NCI-H82 treated with DMSO at 0.1 percent for 48 hours (cell line): ENCODE data around the gene SRSF3.

Source experiments
- DNase-seq: peaks from one replicate; lab custom pipeline; 2025; ENCODE audit not compliant: unreplicated experiment; lab: John Stamatoyannopoulos, UW

Gene SRSF3

DNA sequence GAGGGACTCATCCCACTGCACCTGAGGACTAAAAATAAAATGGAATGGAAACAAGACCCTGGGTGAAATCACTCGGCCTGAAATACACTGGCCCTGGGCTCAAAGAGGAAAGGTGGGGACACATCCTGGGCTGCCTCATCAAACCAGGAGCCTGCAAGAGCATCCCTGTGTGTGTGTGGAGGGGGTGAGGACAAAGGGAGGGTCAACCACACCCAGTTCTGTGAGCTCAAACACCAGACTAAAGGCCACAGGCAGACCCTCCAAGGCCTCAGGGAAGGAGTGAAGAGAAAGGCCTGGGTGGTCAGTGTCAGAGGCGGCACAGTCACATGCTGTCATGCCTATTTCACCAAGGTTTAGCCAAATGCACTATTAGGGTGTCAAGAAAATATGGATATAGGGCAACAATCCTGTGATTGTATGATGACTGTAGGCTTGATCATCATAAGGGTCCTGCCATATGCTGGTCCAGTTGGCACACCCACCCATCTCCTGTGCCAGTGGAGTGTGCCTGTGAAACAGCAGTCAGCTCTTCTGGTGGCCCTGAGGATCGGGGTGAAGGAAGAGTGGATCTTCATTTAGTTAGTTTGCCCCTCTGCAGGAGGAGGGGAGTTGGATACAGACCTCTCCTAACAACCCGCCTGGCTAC is 28.9 kb downstream of the SRSF3 start:
- no peak for DNase-seq

DNA sequence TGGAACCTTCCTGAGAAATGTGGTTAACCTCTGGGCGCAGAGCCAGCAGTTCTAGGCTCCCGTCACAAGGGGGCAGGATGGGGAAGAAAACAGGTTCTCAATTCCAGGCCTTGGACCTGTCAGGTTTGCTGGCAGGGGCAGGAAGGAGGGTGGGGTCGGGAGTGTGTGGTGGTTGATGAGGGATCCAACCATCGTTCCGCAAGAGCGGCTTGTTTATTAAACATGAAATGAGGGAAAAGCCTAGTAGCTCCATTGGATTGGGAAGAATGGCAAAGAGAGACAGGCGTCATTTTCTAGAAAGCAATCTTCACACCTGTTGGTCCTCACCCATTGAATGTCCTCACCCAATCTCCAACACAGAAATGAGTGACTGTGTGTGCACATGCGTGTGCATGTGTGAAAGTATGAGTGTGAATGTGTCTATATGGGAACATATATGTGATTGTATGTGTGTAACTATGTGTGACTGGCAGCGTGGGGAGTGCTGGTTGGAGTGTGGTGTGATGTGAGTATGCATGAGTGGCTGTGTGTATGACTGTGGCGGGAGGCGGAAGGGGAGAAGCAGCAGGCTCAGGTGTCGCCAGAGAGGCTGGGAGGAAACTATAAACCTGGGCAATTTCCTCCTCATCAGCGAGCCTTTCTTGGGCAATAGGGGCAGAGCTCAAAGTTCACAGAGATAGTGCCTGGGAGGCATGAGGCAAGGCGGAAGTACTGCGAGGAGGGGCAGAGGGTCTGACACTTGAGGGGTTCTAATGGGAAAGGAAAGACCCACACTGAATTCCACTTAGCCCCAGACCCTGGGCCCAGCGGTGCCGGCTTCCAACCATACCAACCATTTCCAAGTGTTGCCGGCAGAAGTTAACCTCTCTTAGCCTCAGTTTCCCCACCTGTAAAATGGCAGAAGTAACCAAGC is 29.6 kb downstream of the SRSF3 start:
- DNase-seq = peak; percentile 40

GRCh38 chr6:36624461-36625157 is 30.4 kb downstream of the SRSF3 start:
- no peak for DNase-seq

- DNase-seq = no peak
These were observed 31.2 kb downstream of the SRSF3 start for GRCh38 chr6:36625158-36625919.

- no peak for DNase-seq
These were observed 32.5 kb downstream of the SRSF3 start for GRCh38 chr6:36626636-36627035.

- no peak for DNase-seq
These were observed 33.0 kb downstream of the SRSF3 start for GRCh38 chr6:36627141-36627540.

DNA sequence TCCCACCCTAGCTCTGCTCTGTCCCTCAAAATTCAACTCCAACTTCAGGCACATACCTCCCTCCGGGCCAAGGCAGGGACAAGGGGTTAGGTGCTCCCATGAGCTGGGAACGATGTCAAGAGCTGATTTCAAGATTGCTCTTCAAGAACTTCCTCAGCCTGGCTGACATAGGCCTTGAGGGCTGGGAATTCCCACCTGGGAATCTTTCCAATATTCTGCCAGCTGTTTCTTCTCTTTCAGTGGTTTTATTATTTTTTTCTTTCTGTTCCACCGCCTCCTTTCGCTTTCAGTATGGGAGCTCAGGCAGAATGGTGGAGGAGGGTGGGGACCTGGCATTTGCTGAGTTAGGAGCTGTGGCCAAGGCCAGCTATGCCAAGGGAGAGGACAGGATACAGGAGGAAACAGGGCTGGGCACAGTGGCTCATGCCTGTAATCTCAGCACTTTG is 33.7 kb downstream of the SRSF3 start:
- no peak for DNase-seq

DNA sequence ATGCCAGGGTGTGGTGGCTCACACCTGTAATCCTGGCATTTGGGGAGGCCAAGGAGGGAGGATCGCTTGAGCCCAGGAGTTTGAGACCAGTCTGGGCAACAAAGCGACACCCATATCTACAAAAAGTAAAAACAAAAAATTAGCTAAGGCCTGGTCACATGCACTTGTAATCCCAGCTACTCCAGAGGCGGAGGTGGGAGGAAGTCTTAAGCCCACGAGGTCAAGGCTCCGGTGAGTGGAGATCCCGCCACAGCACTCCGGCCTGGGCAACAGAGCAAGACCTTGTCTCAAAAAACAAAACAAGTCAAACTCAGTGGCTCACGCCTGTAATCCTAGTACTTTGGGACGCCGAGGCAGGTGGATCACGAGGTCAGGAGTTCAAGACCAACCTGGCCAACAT is 35.6 kb downstream of the SRSF3 start:
- DNase-seq = no peak

GRCh38 chr6:36631326-36632011 is 37.3 kb downstream of the SRSF3 start:
- DNase-seq = no peak

DNA sequence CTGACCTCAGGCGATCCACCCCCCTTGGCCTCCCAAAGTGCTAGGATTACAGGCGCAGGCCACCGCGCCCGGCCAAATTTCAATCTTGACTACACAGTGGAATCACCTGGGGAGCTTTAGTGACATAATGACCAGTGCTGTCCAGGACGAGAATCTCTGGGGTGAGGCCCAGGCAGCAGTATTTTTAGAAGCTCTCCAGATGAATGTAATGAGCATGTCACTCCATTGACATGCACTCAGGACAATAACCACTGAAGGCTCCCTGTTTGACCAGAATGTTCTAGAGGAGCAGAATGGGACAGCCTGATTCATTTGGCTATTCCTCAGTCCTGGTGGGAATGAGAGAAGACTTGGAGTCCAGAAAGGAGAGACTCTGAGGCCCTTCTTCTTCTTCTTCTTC is 39.2 kb downstream of the SRSF3 start:
- DNase-seq = no peak

DNA sequence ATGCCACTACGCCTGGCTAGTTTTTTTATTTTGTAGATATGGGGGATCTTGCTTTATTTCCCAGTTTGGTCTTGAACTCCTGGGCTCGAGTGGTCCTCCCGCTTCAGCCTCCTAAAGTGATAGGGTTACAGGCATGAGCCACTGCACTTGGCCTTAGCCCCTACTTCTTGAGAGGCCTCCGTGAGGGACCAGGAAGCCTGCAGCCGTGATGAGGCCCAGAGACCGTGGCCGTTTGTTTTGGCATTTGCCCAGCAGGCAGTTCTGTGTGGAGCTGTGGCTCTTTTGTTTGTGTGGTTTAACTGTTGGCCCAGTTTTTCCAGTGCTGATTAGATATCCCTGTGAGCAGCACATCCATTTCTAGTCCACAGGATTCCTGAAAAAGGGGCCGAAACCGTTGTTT is 39.8 kb downstream of the SRSF3 start:
- no peak for DNase-seq

DNA sequence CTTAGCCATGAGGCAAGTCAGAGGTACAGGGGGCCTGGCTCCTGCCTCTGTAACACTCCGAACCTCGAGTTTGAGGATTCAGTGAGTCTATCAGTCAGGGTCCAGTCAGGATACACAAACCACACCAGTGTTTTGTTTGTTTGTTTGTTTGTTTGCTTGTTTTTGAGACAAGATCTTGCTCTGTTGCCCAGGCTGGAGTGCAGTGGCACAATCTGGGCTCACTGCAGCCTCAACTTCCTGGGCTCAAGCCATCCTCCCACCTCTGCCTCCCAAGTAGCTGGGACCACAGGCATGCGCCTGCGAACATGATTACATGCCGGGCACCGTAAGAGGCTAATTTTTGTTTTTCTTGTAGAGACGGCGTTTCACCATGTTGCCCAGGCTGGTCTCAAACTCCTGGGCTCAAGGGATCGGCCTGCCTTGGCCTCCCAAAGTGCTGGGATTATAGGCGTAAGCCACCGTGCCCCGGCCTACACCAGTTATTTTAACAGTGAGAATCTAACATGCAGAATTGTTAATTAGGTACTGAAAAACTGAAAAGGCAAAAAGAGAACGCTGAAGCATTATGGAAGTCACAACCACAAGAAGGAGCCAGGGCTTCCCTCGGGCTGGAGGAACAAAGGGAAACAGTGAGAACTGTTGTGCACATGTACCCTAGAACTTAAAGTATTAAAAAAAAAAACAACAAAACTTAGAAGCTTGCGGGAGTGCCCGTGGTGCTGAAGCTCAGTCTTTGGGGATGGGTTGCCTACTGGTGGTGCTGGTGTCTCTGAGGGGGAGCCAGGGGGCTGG is 40.4 kb downstream of the SRSF3 start:
- no peak for DNase-seq

GRCh38 chr6:36636283-36636682 is 42.1 kb downstream of the SRSF3 start:
- DNase-seq = no peak

DNA sequence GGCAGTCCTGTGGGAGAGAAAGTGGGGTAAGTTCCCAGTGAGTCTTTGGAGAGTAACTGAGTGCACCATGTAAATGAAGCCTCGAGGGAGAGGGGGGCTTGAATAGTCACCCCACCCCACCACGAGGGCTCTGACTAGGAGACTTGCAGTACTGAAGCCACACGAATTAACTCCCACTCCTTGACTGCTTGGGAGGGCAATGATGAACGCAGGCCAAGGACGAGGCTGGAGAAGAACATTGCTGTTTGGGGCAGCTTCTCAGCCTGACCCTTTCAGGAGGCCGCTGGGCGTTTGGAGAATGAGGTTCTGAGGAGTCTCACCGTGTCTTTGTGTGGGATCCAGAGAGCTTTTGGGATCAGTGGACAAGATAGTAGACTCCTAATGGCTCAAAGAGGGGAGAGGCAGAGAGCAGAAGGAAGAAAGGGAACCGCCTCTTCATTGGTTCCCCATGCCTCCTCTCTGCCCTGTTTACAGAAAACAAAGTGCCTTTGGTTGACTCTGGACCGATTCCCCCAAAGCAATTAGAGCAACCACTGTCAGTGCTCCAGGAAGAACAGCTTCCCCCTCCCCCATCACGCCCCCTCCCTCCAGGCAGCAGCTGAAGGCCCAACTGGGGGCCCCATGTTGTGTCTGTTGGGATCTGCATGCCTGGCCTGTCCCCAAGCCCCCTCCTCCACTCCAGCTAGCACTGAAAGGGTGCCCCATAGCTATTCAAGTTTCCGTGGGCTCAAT is 42.7 kb downstream of the SRSF3 start:
- DNase-seq = no peak

GRCh38 chr6:36638579-36638978 is 44.4 kb downstream of the SRSF3 start:
- no peak for DNase-seq

- no peak for DNase-seq
These were observed 45.1 kb downstream of the SRSF3 start for GRCh38 chr6:36639171-36639808.

GRCh38 chr6:36641543-36641942 is 47.4 kb downstream of the SRSF3 start:
- no peak for DNase-seq
